Liver (tissue), 9 donors: ENCODE measurements around the gene ACTL10. TPM values are rescaled to one million over a fixed set of nuclear protein-coding genes. Genes with fewer than 3 reads are reported as not detected.

Source experiments
- DNase-seq: peaks from one replicate; pipeline ENCODE4 v3.0.0-alpha.2; 2017; ENCODE audit warnings: low spot score
- H3K27ac ChIP-seq, 2 donors: one replicate each; pipeline ENCODE4 v1.7.0; 2013; ENCODE audit warnings: inconsistent platforms in 2 of 2, low read length in 2 of 2, control low read depth in 1 of 2, low read depth in 1 of 2, mild to moderate bottlenecking in 1 of 2
- H3K27me3 ChIP-seq, 4 donors: one replicate each; pipeline versions ENCODE4 v1.6.1 to v1.7.0; 2013; ENCODE audit warnings: low read length in 3 of 4, inconsistent platforms in 1 of 4, mild to moderate bottlenecking in 1 of 4, moderate library complexity in 1 of 4; ENCODE audit not compliant: control insufficient read depth in 4 of 4, insufficient read depth in 4 of 4
- H3K36me3 ChIP-seq, 4 donors: one replicate each; pipeline versions ENCODE4 v1.6.1 to v1.7.0; 2013; ENCODE audit warnings: low read length in 3 of 4, mild to moderate bottlenecking in 3 of 4, low read depth in 1 of 4, moderate library complexity in 1 of 4; ENCODE audit not compliant: control insufficient read depth in 4 of 4, insufficient read depth in 3 of 4
- H3K4me1 ChIP-seq, 4 donors: one replicate each; pipeline versions ENCODE4 v1.6.1 to v1.7.0; 2013; ENCODE audit warnings: low read length in 3 of 4, mild to moderate bottlenecking in 3 of 4, moderate library complexity in 1 of 4; ENCODE audit not compliant: control insufficient read depth in 4 of 4, insufficient read depth in 4 of 4
- H3K4me3 ChIP-seq, 3 donors: one replicate each; pipeline versions ENCODE4 v1.6.1 to v1.7.0; 2013; ENCODE audit warnings: low read length in 3 of 3, control low read depth in 1 of 3, low read depth in 1 of 3, mild to moderate bottlenecking in 1 of 3
- H3K9ac ChIP-seq, 2 donors: one replicate each; pipeline ENCODE4 v1.7.0; 2013; ENCODE audit warnings: low read length in 2 of 2, mild to moderate bottlenecking in 2 of 2, moderate library complexity in 2 of 2, control low read depth in 1 of 2, low read depth in 1 of 2
- H3K9me3 ChIP-seq, 4 donors: one replicate each; pipeline versions ENCODE4 v1.6.1 to v1.7.0; 2013; ENCODE audit warnings: low read length in 3 of 4; ENCODE audit not compliant: control insufficient read depth in 4 of 4
- EGR1 ChIP-seq, 2 donors: IDR thresholded peaks; 2 replicates each; pipeline ENCODE4 v1.6.1; 2016 to 2018; ENCODE audit warnings: antibody characterized with exemption in 2 of 2, low read depth in 2 of 2
- FOXA1 ChIP-seq: IDR thresholded peaks from 2 replicates; pipeline ENCODE4 v1.6.1; 2016; ENCODE audit warnings: antibody characterized with exemption
- FOXA2 ChIP-seq: IDR thresholded peaks from 2 replicates; pipeline ENCODE4 v1.6.1; 2016; ENCODE audit warnings: antibody characterized with exemption
- GABPA ChIP-seq, 2 donors: IDR thresholded peaks in 1 of 2; conservative IDR thresholded peaks in 1 of 2; 2 replicates each; pipeline ENCODE4 v1.6.1; 2016; ENCODE audit warnings: antibody characterized with exemption in 2 of 2, mild to moderate bottlenecking in 1 of 2, moderate library complexity in 1 of 2
- HNF4A ChIP-seq, 2 donors: conservative IDR thresholded peaks; 2 replicates each; pipeline ENCODE4 v1.6.1; 2016; ENCODE audit warnings: antibody characterized with exemption in 2 of 2, mild to moderate bottlenecking in 2 of 2
- HNF4G ChIP-seq: IDR thresholded peaks from 2 replicates; pipeline ENCODE4 v1.6.1; 2016; ENCODE audit warnings: antibody characterized with exemption
- JUND ChIP-seq, 2 donors: IDR thresholded peaks; 2 replicates each; pipeline ENCODE4 v1.6.1; 2016; ENCODE audit warnings: antibody characterized with exemption in 2 of 2
- NR2F2 ChIP-seq: IDR thresholded peaks from 2 replicates; pipeline ENCODE4 v1.6.1; 2016; ENCODE audit warnings: antibody characterized with exemption
- RAD21 ChIP-seq, 2 donors: IDR thresholded peaks; 2 replicates each; pipeline ENCODE4 v1.6.1; 2016; ENCODE audit warnings: antibody characterized with exemption in 2 of 2, mild to moderate bottlenecking in 2 of 2
- RXRA ChIP-seq, 2 donors: IDR thresholded peaks; 2 replicates each; pipeline ENCODE4 v1.6.1; 2017 to 2018; ENCODE audit warnings: antibody characterized with exemption in 2 of 2, mild to moderate bottlenecking in 1 of 2
- SP1 ChIP-seq: IDR thresholded peaks from 2 replicates; pipeline ENCODE4 v1.6.1; 2018; ENCODE audit warnings: antibody characterized with exemption, mild to moderate bottlenecking
- TAF1 ChIP-seq: conservative IDR thresholded peaks from 2 replicates; pipeline ENCODE4 v1.6.1; 2016; ENCODE audit warnings: antibody characterized with exemption, mild to moderate bottlenecking
- YY1 ChIP-seq: IDR thresholded peaks from 2 replicates; pipeline ENCODE4 v1.6.1; 2016; ENCODE audit warnings: antibody characterized with exemption, mild to moderate bottlenecking
- WGBS: extraction: QIAGEN DNeasy Blood & Tissue Kit; methylation state at CpG from one replicate; pipeline ENCODE4 v1.1.7; 2013; 5-methylcytosine and 5-hydroxymethylcytosine counted together
- polyA plus RNA-seq, 2 donors: library from polyadenylated mRNA; stranded (reverse) in 1 of 2; unstranded in 1 of 2; fragments of 200-250 nt in 1 of 2; fragments of >200 nt in 1 of 2; fragmentation: Nextera tagmentation in 1 of 2; extraction: Ambion mirVana in 1 of 2; gene quantifications; one replicate each; pipeline versions ENCODE4 v1.2.1 to v1.2.3, GENCODE V29; 2013 to 2015
- total RNA-seq, 2 donors: library from RNA; depleted of rRNA; stranded (reverse); fragments of >200 nt; gene quantifications; one replicate each; pipeline ENCODE4 v1.2.3, GENCODE V29; 2014
- TF ChIP-seq, protein P1 (sequence below): fragments of 150-350 bp; IDR thresholded peaks from 2 replicates; pipeline ENCODE4 v1.5.1; 2017; ENCODE audit warnings: improper control_type of control experiment, low read depth, low read length; ENCODE audit not compliant: missing input control
- TF ChIP-seq, protein P2 (sequence below): IDR thresholded peaks from 2 replicates; pipeline ENCODE4 v1.6.1; 2016; ENCODE audit warnings: antibody characterized with exemption, mild to moderate bottlenecking
- TF ChIP-seq, protein P3 (sequence below): IDR thresholded peaks from 2 replicates; pipeline ENCODE4 v1.6.1; 2016; ENCODE audit warnings: antibody characterized with exemption
- TF ChIP-seq, protein P4 (sequence below): IDR thresholded peaks from 2 replicates; pipeline ENCODE4 v1.6.1; 2016; ENCODE audit warnings: antibody characterized with exemption
- TF ChIP-seq, protein P5 (sequence below): IDR thresholded peaks from 2 replicates; pipeline ENCODE4 v1.6.1; 2016; ENCODE audit warnings: antibody characterized with exemption
- donor health status: healthy.
- donor health status: healthy.
- donor health status: healthy.
- donor health status: healthy.
- donor health status: healthy.

ACTL10 gene
- total and polyA plus RNA-seq, 4 donors, result 0.10 to 0.50 (median 0.35) TPM

DNA sequence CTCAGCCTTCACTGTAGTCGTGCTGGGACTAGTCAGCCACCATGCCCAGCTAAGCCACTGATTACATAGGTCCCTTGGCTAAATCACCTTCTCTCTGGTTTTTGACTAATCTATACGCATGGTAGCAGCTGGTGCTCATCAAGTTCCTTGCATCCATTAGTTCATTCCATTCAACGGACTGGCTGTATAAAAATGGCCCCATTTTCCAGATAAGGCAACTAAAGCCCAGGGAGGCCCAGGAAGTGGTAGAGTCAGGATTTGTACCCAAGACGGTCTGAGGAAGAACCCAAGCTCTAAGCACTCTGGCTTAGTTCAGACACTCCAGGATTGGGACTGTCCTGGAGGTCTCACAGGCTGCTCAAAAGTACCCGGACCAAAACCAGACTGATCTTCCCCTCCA lies 14.5 kb downstream of the ACTL10 start:
- H3K4me1 ChIP-seq, result peaks cover 0 to 14% (median 6%) of the 10 kb centered on the region in 4 donors
- 90% methylated on average over 5 of the region's 5 CpGs for WGBS
- TF ChIP-seq NR2F2, result no peak
- TF ChIP-seq, protein P1, sequence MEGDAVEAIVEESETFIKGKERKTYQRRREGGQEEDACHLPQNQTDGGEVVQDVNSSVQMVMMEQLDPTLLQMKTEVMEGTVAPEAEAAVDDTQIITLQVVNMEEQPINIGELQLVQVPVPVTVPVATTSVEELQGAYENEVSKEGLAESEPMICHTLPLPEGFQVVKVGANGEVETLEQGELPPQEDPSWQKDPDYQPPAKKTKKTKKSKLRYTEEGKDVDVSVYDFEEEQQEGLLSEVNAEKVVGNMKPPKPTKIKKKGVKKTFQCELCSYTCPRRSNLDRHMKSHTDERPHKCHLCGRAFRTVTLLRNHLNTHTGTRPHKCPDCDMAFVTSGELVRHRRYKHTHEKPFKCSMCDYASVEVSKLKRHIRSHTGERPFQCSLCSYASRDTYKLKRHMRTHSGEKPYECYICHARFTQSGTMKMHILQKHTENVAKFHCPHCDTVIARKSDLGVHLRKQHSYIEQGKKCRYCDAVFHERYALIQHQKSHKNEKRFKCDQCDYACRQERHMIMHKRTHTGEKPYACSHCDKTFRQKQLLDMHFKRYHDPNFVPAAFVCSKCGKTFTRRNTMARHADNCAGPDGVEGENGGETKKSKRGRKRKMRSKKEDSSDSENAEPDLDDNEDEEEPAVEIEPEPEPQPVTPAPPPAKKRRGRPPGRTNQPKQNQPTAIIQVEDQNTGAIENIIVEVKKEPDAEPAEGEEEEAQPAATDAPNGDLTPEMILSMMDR, result no peak
- no peak for TF ChIP-seq GABPA (IDR thresholded peaks at IDR 0.05 in 1 of 2, conservative IDR thresholded peaks at IDR 0.05 in 1 of 2)
- no peak for TF ChIP-seq TAF1
- TF ChIP-seq, protein P2, sequence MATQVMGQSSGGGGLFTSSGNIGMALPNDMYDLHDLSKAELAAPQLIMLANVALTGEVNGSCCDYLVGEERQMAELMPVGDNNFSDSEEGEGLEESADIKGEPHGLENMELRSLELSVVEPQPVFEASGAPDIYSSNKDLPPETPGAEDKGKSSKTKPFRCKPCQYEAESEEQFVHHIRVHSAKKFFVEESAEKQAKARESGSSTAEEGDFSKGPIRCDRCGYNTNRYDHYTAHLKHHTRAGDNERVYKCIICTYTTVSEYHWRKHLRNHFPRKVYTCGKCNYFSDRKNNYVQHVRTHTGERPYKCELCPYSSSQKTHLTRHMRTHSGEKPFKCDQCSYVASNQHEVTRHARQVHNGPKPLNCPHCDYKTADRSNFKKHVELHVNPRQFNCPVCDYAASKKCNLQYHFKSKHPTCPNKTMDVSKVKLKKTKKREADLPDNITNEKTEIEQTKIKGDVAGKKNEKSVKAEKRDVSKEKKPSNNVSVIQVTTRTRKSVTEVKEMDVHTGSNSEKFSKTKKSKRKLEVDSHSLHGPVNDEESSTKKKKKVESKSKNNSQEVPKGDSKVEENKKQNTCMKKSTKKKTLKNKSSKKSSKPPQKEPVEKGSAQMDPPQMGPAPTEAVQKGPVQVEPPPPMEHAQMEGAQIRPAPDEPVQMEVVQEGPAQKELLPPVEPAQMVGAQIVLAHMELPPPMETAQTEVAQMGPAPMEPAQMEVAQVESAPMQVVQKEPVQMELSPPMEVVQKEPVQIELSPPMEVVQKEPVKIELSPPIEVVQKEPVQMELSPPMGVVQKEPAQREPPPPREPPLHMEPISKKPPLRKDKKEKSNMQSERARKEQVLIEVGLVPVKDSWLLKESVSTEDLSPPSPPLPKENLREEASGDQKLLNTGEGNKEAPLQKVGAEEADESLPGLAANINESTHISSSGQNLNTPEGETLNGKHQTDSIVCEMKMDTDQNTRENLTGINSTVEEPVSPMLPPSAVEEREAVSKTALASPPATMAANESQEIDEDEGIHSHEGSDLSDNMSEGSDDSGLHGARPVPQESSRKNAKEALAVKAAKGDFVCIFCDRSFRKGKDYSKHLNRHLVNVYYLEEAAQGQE, result no peak
- TF ChIP-seq SP1, result no peak
- TF ChIP-seq EGR1 (IDR thresholded peaks at IDR 0.05; ENCODE audit: low read depth in 2 of 2), result no peak
- TF ChIP-seq JUND (IDR thresholded peaks at IDR 0.05), result no peak
- TF ChIP-seq, protein P3, sequence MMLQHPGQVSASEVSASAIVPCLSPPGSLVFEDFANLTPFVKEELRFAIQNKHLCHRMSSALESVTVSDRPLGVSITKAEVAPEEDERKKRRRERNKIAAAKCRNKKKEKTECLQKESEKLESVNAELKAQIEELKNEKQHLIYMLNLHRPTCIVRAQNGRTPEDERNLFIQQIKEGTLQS, result no peak
- TF ChIP-seq, protein P4, sequence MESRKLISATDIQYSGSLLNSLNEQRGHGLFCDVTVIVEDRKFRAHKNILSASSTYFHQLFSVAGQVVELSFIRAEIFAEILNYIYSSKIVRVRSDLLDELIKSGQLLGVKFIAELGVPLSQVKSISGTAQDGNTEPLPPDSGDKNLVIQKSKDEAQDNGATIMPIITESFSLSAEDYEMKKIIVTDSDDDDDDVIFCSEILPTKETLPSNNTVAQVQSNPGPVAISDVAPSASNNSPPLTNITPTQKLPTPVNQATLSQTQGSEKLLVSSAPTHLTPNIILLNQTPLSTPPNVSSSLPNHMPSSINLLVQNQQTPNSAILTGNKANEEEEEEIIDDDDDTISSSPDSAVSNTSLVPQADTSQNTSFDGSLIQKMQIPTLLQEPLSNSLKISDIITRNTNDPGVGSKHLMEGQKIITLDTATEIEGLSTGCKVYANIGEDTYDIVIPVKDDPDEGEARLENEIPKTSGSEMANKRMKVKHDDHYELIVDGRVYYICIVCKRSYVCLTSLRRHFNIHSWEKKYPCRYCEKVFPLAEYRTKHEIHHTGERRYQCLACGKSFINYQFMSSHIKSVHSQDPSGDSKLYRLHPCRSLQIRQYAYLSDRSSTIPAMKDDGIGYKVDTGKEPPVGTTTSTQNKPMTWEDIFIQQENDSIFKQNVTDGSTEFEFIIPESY, result no peak
- no peak for TF ChIP-seq YY1
- TF ChIP-seq RAD21 (IDR thresholded peaks at IDR 0.05), result no peak
- TF ChIP-seq, protein P5, sequence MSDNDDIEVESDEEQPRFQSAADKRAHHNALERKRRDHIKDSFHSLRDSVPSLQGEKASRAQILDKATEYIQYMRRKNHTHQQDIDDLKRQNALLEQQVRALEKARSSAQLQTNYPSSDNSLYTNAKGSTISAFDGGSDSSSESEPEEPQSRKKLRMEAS, result no peak
- no peak for TF ChIP-seq FOXA2
- no peak for TF ChIP-seq FOXA1
- TF ChIP-seq HNF4G, result no peak
- TF ChIP-seq RXRA (IDR thresholded peaks at IDR 0.05), result no peak
- no peak for TF ChIP-seq HNF4A (conservative IDR thresholded peaks at IDR 0.05)
- H3K4me3 ChIP-seq, result no peak overlapping the region
- H3K9ac ChIP-seq, result no peak overlapping the region
- no peaks in the 10 kb centered on the region for H3K27me3 ChIP-seq
- H3K9me3 ChIP-seq, result no peaks in the 10 kb centered on the region
- DNase-seq, result no peak
- no peak overlapping the region for H3K27ac ChIP-seq
- no peaks in the 10 kb centered on the region for H3K36me3 ChIP-seq
